H1 (cell line): ENCODE results near the gene CGNL1. TPM values are rescaled to one million over a fixed set of nuclear protein-coding genes. Genes with fewer than 3 reads are reported as not detected.
A peak's percentile ranks its signal among the peaks of the same experiment; 100 is the strongest.

Source experiments
- CTCF ChIA-PET: fragments of 300-600 bp; sonication (Branson Sonifier 250); formaldehyde crosslinking; loops from one replicate; lab custom pipeline; 2021; ENCODE audit not compliant: partially characterized antibody; lab: Charles Lee
- POLR2A ChIA-PET: fragments of 300-600 bp; sonication (Branson Sonifier 250); formaldehyde crosslinking; loops from one replicate; lab custom pipeline; 2021; ENCODE audit warnings: inconsistent platforms; ENCODE audit not compliant: partially characterized antibody; lab: Charles Lee
- DNase-seq, 2 experiments: peaks; one replicate each; pipeline versions ENCODE4 v3.0.0 to v3.0.0-alpha.2; 2010 to 2022; ENCODE audit warnings: low spot score in 2 of 2, low read depth in 1 of 2, mixed read lengths in 1 of 2
- FAIRE-seq: peaks from 2 replicates; lab custom pipeline; 2011; peaks lifted over from hg19 to GRCh38; lab: Jason Lieb, UNC
- H2AFZ ChIP-seq: 2 replicates; pipeline ENCODE4 v1.8.1; 2012; ENCODE audit warnings: low read length, inconsistent platforms
- H2AK5ac ChIP-seq: 2 replicates; pipeline ENCODE4 v1.6.1; 2013; ENCODE audit warnings: low read depth, low read length
- H2BK120ac ChIP-seq: replicated peaks from 2 replicates; pipeline ENCODE3; 2013; ENCODE audit warnings: low read depth, low read length, inconsistent platforms
- H2BK12ac ChIP-seq: 2 replicates; pipeline ENCODE4 v1.6.1; 2013; ENCODE audit warnings: low read depth, low read length
- H2BK15ac ChIP-seq: 2 replicates; pipeline ENCODE4 v1.6.1; 2013; ENCODE audit warnings: low read length
- H2BK20ac ChIP-seq: 2 replicates; pipeline ENCODE4 v1.6.1; 2013; ENCODE audit warnings: low read length
- H2BK5ac ChIP-seq: 2 replicates; pipeline ENCODE4 v1.6.1; 2013; ENCODE audit warnings: low read depth, low read length
- H3K14ac ChIP-seq: 2 replicates; pipeline ENCODE4 v1.6.1; 2013; ENCODE audit warnings: inconsistent platforms; ENCODE audit not compliant: insufficient read length
- H3K18ac ChIP-seq: 2 replicates; pipeline ENCODE4 v1.6.1; 2013; ENCODE audit warnings: low read length; ENCODE audit errors: extremely low read depth
- H3K23ac ChIP-seq: 2 replicates; pipeline ENCODE4 v1.6.1; 2013; ENCODE audit warnings: inconsistent platforms; ENCODE audit not compliant: insufficient read length
- H3K23me2 ChIP-seq: 2 replicates; pipeline ENCODE4 v1.6.1; 2013; ENCODE audit warnings: low read depth, low read length
- H3K27ac ChIP-seq: 2 replicates; pipeline ENCODE4 v1.6.1; 2011; ENCODE audit warnings: low read depth, low read length, inconsistent platforms
- H3K27me3 ChIP-seq, 4 experiments: replicated peaks in 1 of 4; 1 replicate in 1 of 4; 2 replicates in 3 of 4; pipeline versions ENCODE4 v1.6.1 to v1.8.1; 2011 to 2013; ENCODE audit warnings: low read length in 3 of 4, mild to moderate bottlenecking in 3 of 4, inconsistent platforms in 2 of 4, mixed read lengths in 2 of 4, moderate library complexity in 1 of 4; ENCODE audit not compliant: control insufficient read depth in 3 of 4, insufficient read depth in 3 of 4; ENCODE audit errors: extremely low read depth in 1 of 4
- H3K36me3 ChIP-seq, 4 experiments: 2 replicates each; pipeline versions ENCODE4 v1.6.1 to v1.8.1; 2011 to 2013; ENCODE audit warnings: mild to moderate bottlenecking in 4 of 4, low read length in 3 of 4, moderate library complexity in 2 of 4, control low read depth in 1 of 4, inconsistent platforms in 1 of 4; ENCODE audit not compliant: insufficient read depth in 4 of 4, control insufficient read depth in 2 of 4
- H3K4ac ChIP-seq: replicated peaks from 2 replicates; pipeline ENCODE3; 2013; ENCODE audit warnings: low read length, low read depth, mixed read lengths, inconsistent platforms; ENCODE audit not compliant: insufficient read length
- H3K4me1 ChIP-seq, 4 experiments: replicated peaks in 1 of 4; 1 replicate in 1 of 4; 2 replicates in 3 of 4; pipeline versions ENCODE4 v1.6.1 to v1.8.1; 2011 to 2013; ENCODE audit warnings: low read length in 3 of 4, inconsistent platforms in 2 of 4, mixed read lengths in 1 of 4; ENCODE audit not compliant: insufficient read depth in 4 of 4, control insufficient read depth in 3 of 4
- H3K4me2 ChIP-seq, 2 experiments: 2 replicates each; pipeline versions ENCODE4 v1.6.1 to v1.8.1; 2011 to 2013; ENCODE audit warnings: low read depth in 2 of 2, low read length in 2 of 2, control low read depth in 1 of 2, inconsistent platforms in 1 of 2, mild to moderate bottlenecking in 1 of 2; ENCODE audit not compliant: insufficient read depth in 1 of 2
- H3K4me3 ChIP-seq, 4 experiments: fragments of 200-600, 300-600 bp in 1 of 4; sonication (generic), shearing (Covaris generic), sonication (Bioruptor Twin) in 1 of 4; 2 replicates each; pipeline versions ENCODE4 v1.5.1 to v1.8.1; 2011 to 2016; ENCODE audit warnings: low read length in 4 of 4, low read depth in 3 of 4, control low read depth in 2 of 4, inconsistent platforms in 2 of 4, mild to moderate bottlenecking in 2 of 4, mixed read lengths in 1 of 4, moderate library complexity in 1 of 4; ENCODE audit not compliant: insufficient read depth in 2 of 4; ENCODE audit errors: extremely low read depth in 1 of 4
- H3K56ac ChIP-seq: replicated peaks from 2 replicates; pipeline ENCODE3; 2013; ENCODE audit warnings: low read depth, mild to moderate bottlenecking, mixed read lengths, low read length, inconsistent platforms; ENCODE audit not compliant: insufficient read length
- H3K79me1 ChIP-seq: 2 replicates; pipeline ENCODE4 v1.6.1; 2013; ENCODE audit warnings: low read depth, low read length, control low read depth
- H3K79me2 ChIP-seq, 2 experiments: 2 replicates each; pipeline versions ENCODE4 v1.6.1 to v1.8.1; 2012 to 2013; ENCODE audit warnings: low read length in 2 of 2, mild to moderate bottlenecking in 2 of 2, inconsistent platforms in 1 of 2; ENCODE audit not compliant: insufficient read depth in 2 of 2, control insufficient read depth in 1 of 2
- H3K9ac ChIP-seq, 4 experiments: replicated peaks in 1 of 4; 1 replicate in 1 of 4; 2 replicates in 3 of 4; pipeline versions ENCODE4 v1.6.1 to v1.8.1; 2011 to 2013; ENCODE audit warnings: low read depth in 3 of 4, low read length in 3 of 4, control low read depth in 2 of 4, mild to moderate bottlenecking in 2 of 4, moderate library complexity in 2 of 4, inconsistent platforms in 1 of 4; ENCODE audit errors: extremely low read depth in 1 of 4
- H3K9me3 ChIP-seq, 2 experiments: 2 replicates each; pipeline versions ENCODE4 v1.6.1 to v1.8.1; 2012 to 2013; ENCODE audit warnings: mild to moderate bottlenecking in 2 of 2, moderate library complexity in 2 of 2, control low read depth in 1 of 2, inconsistent platforms in 1 of 2, low read depth in 1 of 2, low read length in 1 of 2, mixed read lengths in 1 of 2; ENCODE audit not compliant: insufficient read depth in 2 of 2
- H4K20me1 ChIP-seq, 2 experiments: replicated peaks in 1 of 2; 2 replicates each; pipeline versions ENCODE3 to v1.8.1; 2011 to 2013; ENCODE audit warnings: inconsistent platforms in 2 of 2, low read length in 2 of 2, mild to moderate bottlenecking in 1 of 2; ENCODE audit not compliant: insufficient read depth in 2 of 2, control insufficient read depth in 1 of 2
- H4K5ac ChIP-seq: 2 replicates; pipeline ENCODE4 v1.6.1; 2013; ENCODE audit warnings: low read length, low read depth, mixed read lengths, inconsistent platforms; ENCODE audit not compliant: insufficient read length
- H4K8ac ChIP-seq: 2 replicates; pipeline ENCODE4 v1.8.0; 2013; ENCODE audit warnings: mild to moderate bottlenecking, moderate library complexity, low read length, inconsistent platforms; ENCODE audit not compliant: insufficient read depth; ENCODE audit errors: extremely low read depth
- H4K91ac ChIP-seq: replicated peaks from 2 replicates; pipeline ENCODE3; 2013; ENCODE audit warnings: low read length, mixed read lengths, inconsistent platforms; ENCODE audit not compliant: insufficient read length
- ASH2L ChIP-seq: fragments of 200-600, 300-600 bp; sonication (generic); IDR thresholded peaks from one replicate; pipeline ENCODE4 v1.7.1; 2017; ENCODE audit warnings: low read length
- BCL11A ChIP-seq, 2 experiments: IDR thresholded peaks; one replicate each; pipeline ENCODE4 v1.6.1; 2011; ENCODE audit warnings: low read depth in 2 of 2, low read length in 2 of 2, mild to moderate bottlenecking in 2 of 2
- CBX8 ChIP-seq: fragments of 300-800, 300-1000 bp; sonication (generic); IDR thresholded peaks from 2 replicates; pipeline ENCODE4 v1.7.1; 2016; ENCODE audit warnings: low read depth, low read length, borderline replicate concordance
- EZH2 ChIP-seq: fragments of 200-600 bp; sonication (generic); IDR thresholded peaks from 2 replicates; pipeline ENCODE4 v1.7.1; 2012; ENCODE audit warnings: low read depth, mild to moderate bottlenecking, moderate library complexity, low read length, inconsistent platforms; ENCODE audit not compliant: severe bottlenecking
- FOSL1 ChIP-seq: IDR thresholded peaks from 2 replicates; pipeline ENCODE4 v1.6.1; 2011; ENCODE audit warnings: mild to moderate bottlenecking, low read depth, low read length, moderate library complexity; ENCODE audit not compliant: insufficient read depth
- HDAC6 ChIP-seq: IDR thresholded peaks from one replicate; pipeline ENCODE4 v1.7.1; 2012; ENCODE audit warnings: low read depth, mild to moderate bottlenecking, inconsistent platforms, low read length, moderate library complexity
- POLR2A ChIP-seq, 2 experiments: IDR thresholded peaks; 1 replicate in 1 of 2; 2 replicates in 1 of 2; pipeline ENCODE4 v1.6.1; 2011; ENCODE audit warnings: low read depth in 2 of 2, low read length in 2 of 2, mild to moderate bottlenecking in 2 of 2; ENCODE audit errors: control extremely low read depth in 1 of 2
- POU5F1 ChIP-seq: IDR thresholded peaks from 2 replicates; pipeline ENCODE4 v1.6.1; 2011; ENCODE audit warnings: low read depth, mild to moderate bottlenecking, low read length, moderate library complexity
- SIRT6 ChIP-seq: IDR thresholded peaks from one replicate; pipeline ENCODE4 v1.7.1; 2012; ENCODE audit warnings: low read length, inconsistent platforms
- TBP ChIP-seq: IDR thresholded peaks from 2 replicates; pipeline ENCODE4 v1.6.1; 2011; ENCODE audit warnings: low read depth, low read length, improper control_type of control experiment
- TEAD4 ChIP-seq: IDR thresholded peaks from 2 replicates; pipeline ENCODE4 v1.6.1; 2012; ENCODE audit warnings: low read depth, low read length, inconsistent platforms, mixed read lengths
- USF2 ChIP-seq: IDR thresholded peaks from 2 replicates; pipeline ENCODE4 v1.6.1; 2011; ENCODE audit warnings: low read length, improper control_type of control experiment
- WGBS, 2 experiments: shearing (Covaris generic) in 1 of 2; methylation state at CpG; one replicate each; pipeline versions ENCODE4 v1.1.6 to v1.1.7; 2013 to 2015; ENCODE audit warnings: low lambda C conversion rate in 2 of 2, mixed read lengths in 2 of 2, inconsistent platforms in 1 of 2, low coverage in 1 of 2, missing lambda C conversion rate in 1 of 2; ENCODE audit not compliant: insufficient replicate concordance in 2 of 2, insufficient coverage in 1 of 2, insufficient read length in 1 of 2; ENCODE audit errors: extremely low coverage in 1 of 2, missing lambda C conversion rate in 1 of 2; 5-methylcytosine and 5-hydroxymethylcytosine counted together
- polyA plus RNA-seq, 7 experiments: library from polyadenylated mRNA; depleted of rRNA in 3 of 7; stranded (reverse) in 5 of 7; unstranded in 2 of 7; fragments of >200 nt in 5 of 7; fragments of 200-250 nt in 2 of 7; gene quantifications; 1 replicate in 5 of 7; 2 replicates in 1 of 7; 4 replicates in 1 of 7; pipeline versions ENCODE4 v1.2.1 to v1.2.3, GENCODE V29; 2011 to 2013; ENCODE audit warnings: missing spikeins in 2 of 7, mixed read lengths in 2 of 7
- total RNA-seq: library from RNA; stranded (reverse); fragmentation: NEBNext Ultra II Directional; extraction: Animal tissue kit (Norgen Biotek cat#: 25700); gene quantifications from 2 replicates; pipeline ENCODE4 v1.2.1, GENCODE V29; 2021

CGNL1 gene
- total and polyA plus RNA-seq, 2 of the 8 experiments (the other 6 are each of a cell fraction or from before 2014, with no cell fraction given), result 21.8 to 75.6 TPM

- H3K56ac ChIP-seq, result no peak overlapping the region
- peak overlapping the region; percentile 68; the same call in 1 of the 2 replicates for H3K27ac ChIP-seq
- H4K5ac ChIP-seq, result peak overlapping the region; percentile 99
- ChIA-PET POLR2A (interaction anchor here (0.8 to 9.3 kb wide), 15 partner anchors 10 to 118 kb away, joined by 3 to 103 read pairs (median 4); partner anchors contain the start of gene CGNL1), CTCF (interaction anchor here (0.9 to 4.5 kb wide), 15 partner anchors 10 to 155 kb away, joined by 3 to 17 read pairs (median 5); partner anchors contain the start of gene CGNL1)
- peak overlapping the region in 3 of 4 experiments; percentile 19 to 61 (median 20); a peak in 3 of 7 replicates for H3K9ac ChIP-seq
- WGBS, 2 experiments, result 6% methylated on average over 3 of the region's 3 CpGs; no CpG with 5 or more reads in 1 of the 2 experiments
- H2BK5ac ChIP-seq, result peak overlapping the region; percentile 84
- peaks cover 8 to 78% of the 10 kb centered on the region in 2 experiments; a peak in 3 of 4 replicates for H3K79me2 ChIP-seq
- no peaks in the 10 kb centered on the region for H3K9me3 ChIP-seq
- no peak overlapping the region for H2AK5ac ChIP-seq
- H3K27me3 ChIP-seq, result no peaks in the 10 kb centered on the region
- H2AFZ ChIP-seq, result no peak overlapping the region
- H2BK20ac ChIP-seq, result no peak overlapping the region
- peak overlapping the region; percentile 86 to 100 for H3K4me2 ChIP-seq
- H3K4ac ChIP-seq, result no peak overlapping the region
- H2BK15ac ChIP-seq, result no peak overlapping the region
- H2BK120ac ChIP-seq, result peak overlapping the region; percentile 47
- no peak overlapping the region for H3K14ac ChIP-seq
- H4K20me1 ChIP-seq, result no peaks in the 10 kb centered on the region
- no peak overlapping the region for H4K8ac ChIP-seq
- FAIRE-seq (peak; percentile 55), DNase-seq (no peak)
- peaks cover 9% of the 10 kb centered on the region; the same call in 1 of the 2 replicates for H3K23me2 ChIP-seq
- peak overlapping the region; percentile 92; the same call in 1 of the 2 replicates for H3K18ac ChIP-seq
- peaks cover 23% of the 10 kb centered on the region for H3K79me1 ChIP-seq
- H2BK12ac ChIP-seq, result no peak overlapping the region; the same call in 1 of the 2 replicates
- H3K23ac ChIP-seq, result no peak overlapping the region
- H3K4me1 ChIP-seq, result peaks cover 12 to 45% (median 35%) of the 10 kb centered on the region in 4 experiments; a peak in 6 of 7 replicates
- no peak overlapping the region for H4K91ac ChIP-seq
- no peaks in the 10 kb centered on the region for H3K36me3 ChIP-seq
- H3K4me3 ChIP-seq, result peak overlapping the region; percentile 42 to 56 (median 46); a peak in 7 of 8 replicates
- TF ChIP-seq EZH2 (no peak), TBP (peak; percentile 58), USF2 (no peak), FOSL1 (no peak), CBX8 (no peak), BCL11A (IDR thresholded peaks at IDR 0.05; ENCODE audit: low read depth in 2 of 2, low read length in 2 of 2) (no peak), SIRT6 (no peak), TEAD4 (peak; percentile 68), ASH2L (peak; percentile 49), HDAC6 (no peak), POLR2A (IDR thresholded peaks at IDR 0.05; ENCODE audit: control extremely low read depth in 1 of 2, low read depth in 2 of 2, low read length in 2 of 2) (0 out of 3 replicates have a peak, but pooled peaks of 1 of the 2 experiments have one; percentile 21), POU5F1 (no peak)
These were observed 11.3 kb downstream of the CGNL1 start for GRCh38 chr15:57387564-57388076.
